T-helper 9 cell (primary cell): ENCODE data around the gene VKORC1L1.
"Not testable (repeated sequence)": the region's sequence is repeated elsewhere in the genome, so short reads cannot be mapped to it uniquely, and the experiment has no call there.

Experiments used
- DNase-seq: peaks from one replicate; pipeline ENCODE4 v3.0.0-alpha.2; 2020
- total RNA-seq, 2 donors: gene quantifications; one replicate each; lab custom pipeline; 2026; lab: John Stamatoyannopoulos, UW

Gene VKORC1L1
- 8.7 to 44.3 reads per million in 2 donors for total RNA-seq

DNA sequence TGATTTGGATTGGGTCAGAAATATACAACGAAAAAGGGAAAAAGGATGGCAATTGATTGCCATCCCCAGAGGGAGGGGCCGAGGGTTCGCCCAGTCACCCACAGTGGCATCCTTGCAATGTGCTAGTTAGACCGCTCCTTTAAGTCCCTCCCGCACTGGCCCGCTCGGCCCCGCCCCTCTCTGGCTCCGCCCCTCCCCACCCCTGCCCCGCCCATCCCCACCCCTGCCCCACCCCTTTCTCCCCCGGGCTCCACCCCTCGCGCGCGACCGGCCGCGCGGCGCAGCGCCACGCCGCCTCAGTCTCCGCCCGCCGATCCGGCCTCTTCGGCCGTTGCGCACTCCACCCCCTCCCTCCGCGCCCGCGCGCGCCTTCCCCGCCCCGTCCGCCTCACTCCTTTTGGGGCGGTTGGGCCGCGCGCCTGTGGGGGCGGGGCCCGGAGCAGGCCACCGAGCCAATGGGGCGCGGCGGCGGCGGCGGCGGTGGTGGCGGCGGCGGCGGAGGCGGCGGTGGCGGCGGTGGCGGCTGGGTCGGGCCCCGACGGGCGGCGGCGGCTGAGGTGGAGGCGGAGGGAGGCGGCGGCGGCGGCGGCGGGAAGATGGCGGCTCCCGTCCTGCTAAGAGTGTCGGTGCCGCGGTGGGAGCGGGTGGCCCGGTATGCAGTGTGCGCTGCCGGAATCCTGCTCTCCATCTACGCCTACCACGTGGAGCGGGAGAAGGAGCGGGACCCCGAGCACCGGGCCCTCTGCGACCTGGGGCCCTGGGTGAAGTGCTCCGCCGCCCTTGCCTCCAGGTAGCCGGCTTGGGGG lies at the start of gene VKORC1L1:
TSS of gene VKORC1L1 (plus strand) at position 299 of the 806 bp plus-strand sequence. CDS start at position 597, 298 bp downstream.
- DNase-seq, result peak; percentile 90

DNA sequence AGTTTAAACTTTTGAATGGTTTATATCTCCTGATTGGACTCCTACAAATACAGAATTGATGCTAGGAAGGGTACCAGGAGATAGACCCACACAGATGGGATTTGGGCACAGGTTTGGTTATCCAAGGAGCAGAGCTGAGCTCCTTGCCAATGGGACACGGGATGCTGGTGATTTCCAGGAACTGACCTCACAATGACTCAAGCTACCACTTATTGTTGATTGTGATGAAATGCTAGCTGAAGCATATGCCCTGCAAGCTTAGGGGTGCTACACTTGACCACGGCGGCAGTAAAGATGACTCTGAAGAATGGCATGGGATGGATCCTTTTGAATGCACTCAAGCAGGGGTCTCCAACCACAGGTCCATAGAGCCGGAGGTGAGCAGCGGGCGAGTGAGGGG lies 45.5 kb upstream of the VKORC1L1 start:
- no peak for DNase-seq

DNA sequence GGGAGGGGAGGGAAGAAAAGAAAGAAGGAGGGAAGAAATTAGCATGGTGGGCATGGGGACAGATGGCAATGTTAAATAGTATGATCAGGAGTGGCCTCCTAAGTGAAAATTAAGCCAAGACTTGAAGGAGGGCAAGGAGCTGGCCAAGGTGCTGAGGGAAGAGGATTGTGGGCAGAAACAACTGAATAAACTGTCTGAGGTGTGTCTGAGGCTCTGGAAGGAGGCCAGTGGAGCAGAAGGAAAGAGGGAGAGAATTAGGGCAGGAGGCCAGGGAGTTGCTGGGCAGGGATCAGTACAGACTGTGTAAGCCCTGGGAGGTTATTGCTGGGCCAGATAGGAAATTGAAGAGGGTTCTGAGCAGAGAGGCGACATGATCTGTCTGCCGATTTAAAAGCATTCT lies 40.6 kb upstream of the VKORC1L1 start:
- no peak for DNase-seq

DNA sequence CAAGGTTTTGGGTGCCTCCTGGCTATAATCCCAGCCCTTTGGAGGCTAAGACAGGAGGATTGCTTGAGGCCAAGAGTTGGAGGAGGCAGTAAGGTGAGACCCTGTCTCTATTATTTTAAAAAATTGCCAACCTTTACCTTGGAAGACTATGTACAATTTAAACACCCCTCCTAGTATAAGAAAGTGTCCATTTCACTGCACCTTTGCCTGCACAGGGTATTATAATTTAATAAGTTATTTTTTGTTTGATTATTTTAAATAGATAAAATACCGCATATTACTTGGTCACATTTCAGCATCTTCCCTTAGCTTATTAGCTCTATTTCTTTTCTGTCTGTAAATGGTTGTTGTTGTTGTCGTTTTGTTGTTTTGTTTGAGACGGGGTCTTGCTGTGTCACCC lies 36.2 kb upstream of the VKORC1L1 start:
- DNase-seq, result not testable (repeated sequence)

DNA sequence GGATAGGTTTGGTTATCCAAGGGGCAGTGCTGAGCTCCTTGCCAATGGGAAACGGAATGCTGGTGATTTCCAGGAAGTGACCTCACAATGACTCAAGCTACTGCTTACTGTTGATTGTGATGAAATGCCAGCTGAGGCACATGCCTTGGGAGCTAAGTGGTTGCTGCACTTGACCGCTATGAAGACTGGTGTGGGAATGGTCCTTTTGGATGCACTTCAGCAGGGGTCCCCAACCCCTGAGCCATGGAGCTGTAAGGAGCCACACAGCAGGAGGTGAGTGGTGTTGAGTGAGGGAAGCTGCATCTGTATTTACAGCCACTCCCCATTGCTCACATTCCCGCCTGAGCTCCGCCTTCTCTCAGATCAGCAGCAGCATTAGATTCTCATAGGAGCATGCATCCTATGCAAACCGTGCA lies 35.3 kb upstream of the VKORC1L1 start:
- not testable (repeated sequence) for DNase-seq

DNA sequence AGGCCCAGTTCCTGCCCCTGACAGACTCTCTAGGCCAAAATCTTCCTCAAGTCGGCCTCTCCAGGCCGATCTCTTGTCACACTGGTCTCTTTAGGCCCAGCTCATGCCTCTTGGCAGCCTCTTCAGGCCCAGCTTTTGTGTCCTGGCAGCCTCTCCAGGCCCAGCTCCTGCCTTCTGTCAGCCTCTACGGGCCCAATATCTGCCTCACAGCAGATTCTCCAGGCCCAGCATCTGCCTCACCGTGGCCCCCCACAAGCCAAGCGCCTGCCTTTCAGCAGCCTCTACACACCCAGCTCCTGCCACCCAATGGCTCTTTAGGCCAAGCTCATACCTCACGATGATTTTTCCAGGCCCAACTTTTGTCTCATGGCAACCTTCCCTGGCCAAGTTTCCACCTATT lies 33.0 kb upstream of the VKORC1L1 start:
- no peak for DNase-seq

DNA sequence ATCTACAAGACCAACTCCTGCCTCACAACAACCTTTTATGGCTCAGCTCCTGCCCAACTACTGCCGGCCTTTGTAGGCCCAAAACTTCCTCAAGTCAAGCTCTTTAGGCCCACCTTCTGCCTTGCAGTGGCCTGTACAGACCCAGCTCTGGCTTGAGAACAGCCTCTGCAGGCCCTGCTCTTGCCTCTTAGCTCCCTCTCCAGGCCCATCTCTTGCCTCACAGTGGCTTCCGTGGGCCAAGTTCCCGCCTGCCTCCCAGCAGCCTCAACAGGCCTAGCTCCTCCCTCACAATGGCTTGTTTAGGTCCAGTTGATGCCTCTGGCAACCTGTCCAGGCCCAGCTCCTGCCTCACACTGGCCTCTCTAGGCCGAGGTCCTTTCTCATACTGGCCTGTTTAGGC lies 32.4 kb upstream of the VKORC1L1 start:
- no peak for DNase-seq

DNA sequence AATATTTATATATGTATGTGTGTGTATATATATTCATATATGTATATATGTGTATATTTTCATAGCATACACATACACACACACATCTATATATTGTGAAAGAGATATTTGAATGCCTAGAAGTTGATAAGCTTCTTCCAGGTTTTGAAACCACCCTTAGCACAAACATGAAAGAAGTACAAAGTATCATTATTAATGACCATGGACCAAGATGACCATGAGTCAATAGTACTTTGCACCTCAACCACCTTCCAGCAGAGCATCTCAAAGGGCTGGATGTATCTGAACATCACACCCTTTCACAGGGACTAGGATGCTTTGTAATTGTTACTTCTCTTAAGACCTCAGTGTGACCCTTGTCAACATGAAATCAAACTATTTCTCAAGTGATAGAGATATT lies 29.3 kb upstream of the VKORC1L1 start:
- not testable (repeated sequence) for DNase-seq

DNA sequence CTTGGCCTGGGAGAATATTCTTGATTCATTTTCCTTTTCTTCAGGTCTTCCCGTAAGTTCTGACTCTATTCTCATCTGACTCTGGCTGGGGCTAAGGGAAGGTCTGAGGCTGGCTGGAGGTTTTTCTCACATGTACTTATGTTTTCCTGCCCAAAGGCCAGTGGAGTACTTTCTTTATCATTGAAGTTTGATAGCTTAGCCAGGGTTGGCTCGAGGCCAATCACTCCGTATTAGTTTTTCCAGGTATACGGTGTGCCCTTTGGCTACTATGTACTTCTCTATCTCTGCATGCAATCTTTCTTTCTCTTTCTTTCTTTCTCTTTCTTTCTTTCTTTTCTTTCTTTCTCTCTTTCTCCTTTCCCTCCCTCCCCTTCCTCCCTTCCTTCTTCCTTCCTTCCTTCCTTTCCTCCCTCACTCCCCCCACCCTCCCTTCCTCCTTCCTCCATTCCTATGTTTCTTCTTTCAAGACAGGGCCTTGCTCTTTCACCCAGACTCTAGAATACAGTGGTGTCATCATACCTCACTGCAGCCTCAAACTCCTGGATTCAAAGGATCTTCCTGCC lies 26.8 kb upstream of the VKORC1L1 start:
- no peak for DNase-seq

DNA sequence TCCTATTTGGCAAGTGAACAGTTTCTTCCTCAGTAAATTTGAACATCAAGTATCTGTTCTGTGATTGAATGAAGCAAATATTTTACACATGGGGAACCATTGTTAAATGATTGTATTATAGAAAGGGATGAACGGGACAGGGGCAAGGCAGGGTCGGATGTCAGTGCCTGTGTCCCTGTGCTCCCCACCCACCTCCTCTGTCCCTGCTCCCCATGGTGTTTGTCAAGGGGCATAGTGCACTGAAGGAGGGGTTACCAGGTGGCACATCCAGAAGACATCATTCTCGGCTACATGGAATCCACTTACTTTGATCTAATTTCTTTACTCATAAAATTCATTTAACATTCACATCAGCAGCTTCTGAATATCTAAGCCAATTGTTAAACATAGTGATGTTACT lies 19.4 kb upstream of the VKORC1L1 start:
- not testable (repeated sequence) for DNase-seq

DNA sequence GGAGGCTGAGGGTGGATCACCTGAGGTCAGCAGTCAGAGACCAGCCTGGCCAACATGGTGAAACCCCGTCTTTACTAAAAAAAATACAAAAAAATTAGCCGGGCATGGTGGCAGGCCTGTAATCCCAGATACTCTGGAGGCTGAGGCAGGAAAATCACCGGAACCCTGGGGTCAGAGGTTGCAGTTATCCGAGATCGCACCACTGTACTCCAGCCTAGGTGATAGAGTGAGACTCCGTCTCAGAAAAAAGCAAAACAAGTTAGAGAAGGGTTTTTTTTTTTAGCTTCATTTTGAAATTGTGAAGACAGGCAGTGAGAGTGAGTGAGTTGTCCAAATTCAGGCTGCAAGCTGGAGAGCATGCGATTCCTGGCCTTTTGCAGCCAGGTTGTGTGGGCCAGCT lies 19.0 kb upstream of the VKORC1L1 start:
- not testable (repeated sequence) for DNase-seq

DNA sequence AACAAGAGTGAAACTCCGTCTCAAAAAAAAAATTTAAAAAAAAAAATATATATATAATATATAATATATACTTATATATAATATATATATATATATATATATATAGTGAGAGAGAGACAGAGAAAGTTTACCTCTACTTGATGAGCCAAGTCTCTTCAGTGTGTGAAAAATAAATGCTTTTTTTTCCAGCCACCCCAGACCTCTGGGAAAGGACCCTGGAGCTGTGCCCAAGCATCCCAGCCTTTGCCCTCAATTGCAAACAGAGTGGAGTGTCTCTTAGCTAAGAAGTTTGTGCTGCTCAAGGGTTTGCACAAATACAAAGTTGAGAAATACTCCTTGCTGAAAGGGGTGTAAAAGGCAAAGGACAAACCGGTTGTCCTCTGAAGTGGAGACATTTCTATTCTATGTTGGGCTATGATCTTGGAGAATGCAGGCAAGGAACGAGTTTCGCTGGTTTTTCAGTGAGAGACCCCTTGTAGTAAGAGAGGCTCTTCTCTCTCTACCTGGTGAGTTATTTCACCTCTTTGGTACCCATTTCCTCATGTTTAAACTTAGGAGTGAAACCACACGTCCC lies 15.5 kb upstream of the VKORC1L1 start:
- not testable (repeated sequence) for DNase-seq

DNA sequence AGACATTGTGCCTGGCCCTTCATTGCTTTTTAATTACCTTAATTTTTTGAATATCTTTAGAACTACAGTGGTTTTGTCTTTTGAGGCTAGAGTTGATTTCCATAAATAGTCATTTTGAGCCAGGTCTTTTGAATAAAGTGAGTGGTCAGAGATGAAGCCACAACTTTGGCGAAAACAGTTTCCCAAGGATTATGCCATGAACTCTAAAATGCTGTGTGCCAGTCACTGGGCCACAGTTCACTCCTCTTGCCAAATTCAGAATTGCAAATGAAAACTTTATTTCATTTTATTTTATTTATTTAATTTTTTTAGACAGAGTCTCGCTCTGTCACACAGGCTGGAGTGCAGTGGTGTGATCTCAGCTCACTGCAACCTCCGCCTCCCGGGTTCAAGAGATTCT lies 14.2 kb upstream of the VKORC1L1 start:
- not testable (repeated sequence) for DNase-seq

DNA sequence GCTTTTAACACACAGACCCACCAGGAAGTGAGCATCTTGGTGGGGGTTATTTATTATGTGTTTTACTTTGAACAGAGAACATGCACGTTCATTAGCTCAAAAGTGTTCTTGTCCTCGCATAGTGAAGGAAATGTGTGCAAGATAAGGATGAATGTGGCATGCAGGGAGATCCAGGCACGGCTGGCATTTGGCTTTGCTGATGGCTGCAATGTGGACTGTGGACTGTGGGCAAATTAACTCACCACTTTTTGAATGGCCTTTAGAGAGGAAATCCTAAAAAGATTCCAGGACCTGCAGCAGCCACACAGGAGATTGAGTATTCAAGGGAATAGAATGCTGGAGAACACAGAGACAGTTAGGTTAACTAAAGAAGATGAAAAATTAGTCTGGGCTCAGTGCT lies 6.6 kb upstream of the VKORC1L1 start:
- not testable (repeated sequence) for DNase-seq

DNA sequence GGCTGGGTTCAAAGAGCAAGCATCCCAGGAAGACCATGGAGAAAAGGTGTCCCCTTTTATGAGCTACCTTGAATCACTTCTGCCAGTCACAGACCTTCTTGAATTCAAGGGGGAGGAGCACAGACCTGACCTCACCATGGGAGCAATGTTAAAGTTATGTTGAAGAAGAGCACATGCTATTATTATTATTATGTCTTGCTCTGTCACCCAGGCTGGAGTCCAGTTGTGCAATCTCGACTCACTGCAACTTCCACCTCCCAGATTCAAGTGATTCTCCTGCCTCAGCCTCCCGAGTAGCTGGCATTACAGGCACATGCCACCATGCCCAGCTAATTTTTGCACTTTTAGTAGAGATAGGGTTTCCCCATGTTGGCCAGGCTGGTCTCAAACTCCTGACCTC lies 5.2 kb upstream of the VKORC1L1 start:
- not testable (repeated sequence) for DNase-seq

DNA sequence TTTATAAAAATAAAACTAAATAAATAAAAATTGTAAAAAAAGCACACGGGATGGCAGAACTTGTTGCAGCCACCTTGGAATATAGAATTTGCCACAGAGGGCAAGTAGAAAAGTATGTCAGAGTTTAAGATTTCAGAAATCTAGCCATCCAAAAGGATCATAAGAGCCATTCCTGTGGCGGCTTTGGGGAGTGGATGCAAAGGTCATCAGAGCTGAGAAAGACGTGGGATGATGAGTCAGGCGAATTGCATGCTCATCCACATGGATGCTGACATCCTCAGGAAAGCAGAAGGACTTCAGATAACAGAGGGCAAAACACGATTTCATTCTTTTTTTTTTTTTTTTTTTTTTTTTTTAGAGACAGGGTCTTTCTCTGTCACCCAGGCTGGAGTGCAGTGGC lies 3.6 kb upstream of the VKORC1L1 start:
- DNase-seq, result not testable (repeated sequence)

DNA sequence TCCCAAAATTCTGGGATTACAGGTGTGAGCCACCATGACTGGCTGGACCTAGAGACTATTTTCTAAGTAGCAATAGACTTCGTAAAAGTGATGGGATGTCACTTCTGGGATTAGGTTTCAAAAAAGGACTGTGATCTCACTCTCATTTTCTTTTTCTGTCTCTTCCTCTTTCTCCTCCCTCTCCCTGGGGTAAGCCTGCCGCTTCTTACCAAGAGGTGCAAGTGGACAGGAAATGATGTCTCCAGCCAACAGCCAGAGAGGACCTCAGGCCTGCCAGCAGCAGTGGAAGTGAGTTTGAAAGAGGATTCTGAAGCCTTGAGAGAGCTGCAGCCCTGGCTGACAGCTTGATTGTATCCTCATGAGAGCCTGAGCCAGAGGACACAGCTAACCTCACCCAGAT lies 1.4 kb upstream of the VKORC1L1 start:
- DNase-seq, result not testable (repeated sequence)

DNA sequence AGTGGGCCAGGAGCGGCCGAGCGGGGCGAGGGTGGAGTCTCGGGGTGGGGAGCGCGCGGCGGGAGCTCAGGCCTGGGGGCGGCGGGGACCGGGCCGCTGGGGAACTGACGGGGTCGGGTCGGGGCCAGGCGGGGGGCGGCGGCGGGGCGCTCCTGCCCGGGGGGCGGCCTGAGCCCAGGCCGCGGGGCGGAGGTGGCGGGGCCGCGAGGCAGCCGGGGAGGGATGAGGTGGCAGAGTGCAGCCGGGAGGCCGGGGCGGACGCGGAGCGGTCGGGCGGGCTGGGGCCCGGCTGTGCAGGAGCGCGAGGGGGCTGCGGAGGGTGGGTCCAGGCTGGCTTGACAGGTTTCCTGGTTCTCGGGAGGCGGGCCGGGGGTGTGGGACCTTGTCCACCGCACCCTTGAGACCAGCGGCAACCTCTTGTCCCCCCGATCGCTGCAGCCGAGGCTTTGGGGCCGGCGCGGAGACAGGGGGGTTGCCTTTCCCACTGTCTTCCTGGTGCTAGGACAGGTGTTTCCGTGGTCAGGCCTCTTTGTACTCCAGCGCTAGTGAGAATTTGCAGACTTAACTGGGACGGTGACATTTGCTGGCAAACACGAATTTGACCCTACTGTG lies 814 bp downstream of the VKORC1L1 start:
- peak; percentile 15 for DNase-seq

DNA sequence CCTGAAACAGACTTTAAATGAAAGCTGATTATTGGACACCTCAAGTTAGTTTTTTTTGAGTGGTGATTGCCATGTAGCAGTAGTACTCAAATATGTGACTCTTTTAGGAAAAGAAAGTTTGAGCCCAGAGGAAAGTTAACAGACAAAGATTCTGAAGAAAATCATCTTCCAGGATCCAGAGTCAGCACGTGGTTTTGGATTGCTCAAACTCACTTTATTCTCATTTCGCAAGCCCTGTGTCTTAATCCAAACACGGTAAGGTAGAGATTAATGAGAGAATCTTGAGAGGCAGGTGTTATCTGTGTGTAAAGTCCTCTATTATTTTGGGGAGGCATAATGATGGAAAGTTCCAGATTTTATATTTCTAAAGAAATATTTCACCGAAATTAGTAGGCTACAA lies 2.8 kb downstream of the VKORC1L1 start:
- DNase-seq, result not testable (repeated sequence)

DNA sequence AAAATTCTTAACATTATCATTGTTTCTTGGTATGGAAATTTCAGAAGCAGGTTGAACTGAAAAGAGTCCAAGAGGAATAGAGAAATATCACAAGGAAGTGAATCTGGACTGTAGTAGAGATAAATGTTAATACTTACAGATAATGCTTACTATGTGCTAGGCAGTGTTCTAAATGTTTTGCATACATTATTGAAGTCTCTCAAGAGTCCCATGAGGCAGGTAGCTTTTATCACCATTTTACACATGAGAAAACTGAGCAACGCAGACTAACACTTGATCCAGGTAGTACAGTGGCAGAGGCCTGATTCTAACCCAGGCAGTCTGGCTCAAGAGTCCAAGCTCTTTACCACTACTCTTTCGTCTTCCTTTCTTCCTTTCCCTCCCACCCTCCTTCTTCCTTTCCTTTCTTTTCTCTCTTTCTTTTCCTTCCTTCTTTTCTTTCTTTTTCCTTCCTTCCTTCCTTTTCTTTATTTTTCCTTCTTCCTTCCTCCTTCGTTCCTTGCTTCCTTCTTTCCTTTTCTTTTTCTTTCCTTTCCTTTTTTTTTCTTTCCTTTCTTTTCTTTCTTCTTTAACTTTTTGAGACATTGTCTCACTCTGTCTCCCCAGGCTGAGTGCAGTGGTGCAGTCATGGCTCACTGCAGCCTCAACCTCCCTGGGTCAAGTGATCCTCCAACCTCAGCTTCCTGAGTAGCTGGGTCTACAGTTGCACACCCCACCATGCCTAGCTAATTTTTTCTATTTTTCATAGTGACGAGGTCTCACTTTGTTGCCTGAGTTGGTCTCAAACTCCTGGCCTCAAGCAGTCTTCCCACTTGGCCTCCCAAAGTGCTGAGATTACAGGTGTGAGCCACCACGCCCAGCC lies 6.6 kb downstream of the VKORC1L1 start:
- DNase-seq, result not testable (repeated sequence)

DNA sequence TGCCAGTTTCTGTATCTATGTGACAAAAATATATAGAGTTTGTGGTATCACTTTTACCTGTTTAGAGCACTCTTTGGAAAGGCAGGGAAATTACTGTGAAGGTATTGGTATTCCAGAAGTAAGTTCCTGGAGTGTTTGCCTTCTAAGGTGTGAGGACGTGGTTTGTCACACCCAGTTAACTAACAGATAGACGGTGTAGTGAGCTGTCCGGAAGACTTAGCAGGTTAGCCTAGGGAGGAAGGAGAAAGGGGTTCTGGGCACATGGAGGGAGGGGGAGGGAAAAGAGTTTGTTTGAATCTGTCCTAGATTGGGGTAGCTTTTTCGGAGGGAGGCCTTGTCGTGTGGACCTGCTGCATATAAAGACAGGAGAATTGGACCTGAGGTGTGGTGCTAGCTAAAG lies 7.4 kb downstream of the VKORC1L1 start:
- not testable (repeated sequence) for DNase-seq

DNA sequence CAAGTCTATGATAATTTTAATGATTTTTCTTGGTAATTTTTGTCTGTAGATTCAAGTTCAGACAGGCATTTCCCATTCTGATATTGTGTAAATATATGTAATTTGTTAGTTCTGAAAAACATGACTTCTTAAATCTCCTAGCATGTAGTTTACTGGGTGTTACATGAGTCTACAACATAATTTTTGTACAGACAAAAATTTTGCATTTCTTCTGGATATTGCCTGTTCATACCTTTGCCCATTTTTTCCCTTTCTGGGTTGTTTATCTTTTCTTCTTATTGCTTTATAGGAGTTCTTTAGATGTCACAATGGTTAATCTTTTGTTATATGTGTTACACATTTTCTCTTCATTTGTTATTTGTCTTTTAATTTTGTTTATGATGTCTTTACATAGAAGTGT lies 12.1 kb downstream of the VKORC1L1 start:
- DNase-seq, result not testable (repeated sequence)
